Right atrium auricular region (tissue), 2 donors: Measurements from ENCODE around the gene RCE1. TPM values are rescaled to one million over a fixed set of nuclear protein-coding genes. Genes with fewer than 3 reads are reported as not detected.

Experiments
- DNase-seq: peaks from one replicate; pipeline ENCODE4 v3.0.0-alpha.2; 2019; ENCODE audit warnings: low spot score
- H3K27ac ChIP-seq, 2 donors: fragments of 200-600 bp; sonication (generic); 1 replicate in 1 of 2; 2 replicates in 1 of 2; pipeline ENCODE4 v1.5.1; 2016 to 2019
- H3K27me3 ChIP-seq, 2 donors: fragments of 200-600 bp; sonication (generic); one replicate each; pipeline versions ENCODE4 v1.5.1 to v1.6.0; 2017 to 2019
- H3K36me3 ChIP-seq: fragments of 200-600 bp; sonication (generic); one replicate; pipeline ENCODE4 v1.5.1; 2016
- H3K4me1 ChIP-seq, 2 donors: fragments of 200-600 bp; sonication (generic); one replicate each; pipeline versions ENCODE4 v1.5.1 to v1.6.0; 2017 to 2019
- H3K4me3 ChIP-seq, 2 donors: fragments of 200-600 bp; sonication (generic); 1 replicate in 1 of 2; 2 replicates in 1 of 2; pipeline ENCODE4 v1.5.1; 2017 to 2019; ENCODE audit warnings: mild to moderate bottlenecking in 1 of 2, moderate library complexity in 1 of 2
- H3K9me3 ChIP-seq, 2 donors: fragments of 200-600 bp; sonication (generic); one replicate each; pipeline ENCODE4 v1.5.1; 2019
- total RNA-seq, 2 donors: library from RNA; depleted of rRNA; stranded (reverse); fragments of >200 nt; gene quantifications; one replicate each; pipeline ENCODE4 v1.1.0, GENCODE V29; 2016
- TF ChIP-seq, protein P1 (sequence below), 2 donors: fragments of 200-600 bp; sonication (generic); IDR thresholded peaks; one replicate each; pipeline ENCODE4 v1.5.1; 2019; ENCODE audit warnings: antibody characterized with exemption in 2 of 2

RCE1 gene
- total RNA-seq, 2 donors from 2014 or later: 6.4 to 8.1 TPM

DNA sequence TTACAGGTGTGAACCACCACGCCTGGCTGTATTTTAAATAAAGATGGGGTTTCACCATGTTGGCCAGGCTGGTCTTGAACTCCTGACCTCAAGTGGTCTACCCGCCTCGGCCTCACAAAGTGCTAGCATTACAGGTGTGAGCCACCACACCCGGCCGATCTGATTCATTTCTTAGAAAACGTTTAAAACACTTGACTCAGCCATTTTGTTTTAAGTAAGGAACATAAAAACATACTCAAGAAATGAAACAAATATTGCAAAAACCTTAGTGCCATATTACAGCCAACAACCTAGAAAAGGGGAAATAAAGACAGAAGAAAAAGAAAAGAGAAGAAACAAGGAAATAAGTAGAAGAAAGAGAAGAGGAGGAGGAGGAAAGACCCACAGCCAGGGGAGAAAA is 31.0 kb downstream of the RCE1 start:
- Histone ChIP-seq H3K9me3 (no peaks in the 10 kb centered on the region), H3K27ac (no peak overlapping the region), H3K36me3 (no peaks in the 10 kb centered on the region), H3K4me1 (peaks cover 0 to 8% of the 10 kb centered on the region in 2 donors), H3K4me3 (no peak overlapping the region), H3K27me3 (no peaks in the 10 kb centered on the region)
- no peak for DNase-seq
- TF ChIP-seq, protein P1, sequence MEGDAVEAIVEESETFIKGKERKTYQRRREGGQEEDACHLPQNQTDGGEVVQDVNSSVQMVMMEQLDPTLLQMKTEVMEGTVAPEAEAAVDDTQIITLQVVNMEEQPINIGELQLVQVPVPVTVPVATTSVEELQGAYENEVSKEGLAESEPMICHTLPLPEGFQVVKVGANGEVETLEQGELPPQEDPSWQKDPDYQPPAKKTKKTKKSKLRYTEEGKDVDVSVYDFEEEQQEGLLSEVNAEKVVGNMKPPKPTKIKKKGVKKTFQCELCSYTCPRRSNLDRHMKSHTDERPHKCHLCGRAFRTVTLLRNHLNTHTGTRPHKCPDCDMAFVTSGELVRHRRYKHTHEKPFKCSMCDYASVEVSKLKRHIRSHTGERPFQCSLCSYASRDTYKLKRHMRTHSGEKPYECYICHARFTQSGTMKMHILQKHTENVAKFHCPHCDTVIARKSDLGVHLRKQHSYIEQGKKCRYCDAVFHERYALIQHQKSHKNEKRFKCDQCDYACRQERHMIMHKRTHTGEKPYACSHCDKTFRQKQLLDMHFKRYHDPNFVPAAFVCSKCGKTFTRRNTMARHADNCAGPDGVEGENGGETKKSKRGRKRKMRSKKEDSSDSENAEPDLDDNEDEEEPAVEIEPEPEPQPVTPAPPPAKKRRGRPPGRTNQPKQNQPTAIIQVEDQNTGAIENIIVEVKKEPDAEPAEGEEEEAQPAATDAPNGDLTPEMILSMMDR (IDR thresholded peaks at IDR 0.05): no peak

DNA sequence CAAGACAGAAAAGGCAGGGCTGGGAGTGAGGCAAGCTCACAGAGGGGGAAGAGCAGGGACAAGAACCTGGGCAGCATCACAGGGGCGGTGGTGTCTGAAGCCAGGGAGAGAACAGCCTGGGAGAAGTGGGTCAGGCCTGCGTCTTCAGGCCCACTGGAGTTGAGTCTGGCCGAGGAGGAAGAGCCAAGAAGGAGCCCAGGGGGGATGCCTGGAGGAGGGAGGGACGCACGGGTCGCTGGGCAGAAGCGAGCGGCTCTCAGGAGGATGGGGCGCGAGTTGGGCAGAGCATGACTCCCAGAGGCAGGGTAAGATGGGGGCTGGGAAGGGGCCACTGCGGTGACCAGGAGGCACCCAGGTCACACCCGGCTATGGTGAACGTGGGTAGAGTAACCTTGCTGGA is 32.1 kb downstream of the RCE1 start:
- TF ChIP-seq, protein P1 (IDR thresholded peaks at IDR 0.05): no peak
- Histone ChIP-seq H3K27me3 (no peaks in the 10 kb centered on the region), H3K4me3 (no peak overlapping the region), H3K36me3 (no peaks in the 10 kb centered on the region), H3K9me3 (no peaks in the 10 kb centered on the region), H3K4me1 (peaks cover 0 to 13% of the 10 kb centered on the region in 2 donors), H3K27ac (no peak overlapping the region)
- DNase-seq: no peak

DNA sequence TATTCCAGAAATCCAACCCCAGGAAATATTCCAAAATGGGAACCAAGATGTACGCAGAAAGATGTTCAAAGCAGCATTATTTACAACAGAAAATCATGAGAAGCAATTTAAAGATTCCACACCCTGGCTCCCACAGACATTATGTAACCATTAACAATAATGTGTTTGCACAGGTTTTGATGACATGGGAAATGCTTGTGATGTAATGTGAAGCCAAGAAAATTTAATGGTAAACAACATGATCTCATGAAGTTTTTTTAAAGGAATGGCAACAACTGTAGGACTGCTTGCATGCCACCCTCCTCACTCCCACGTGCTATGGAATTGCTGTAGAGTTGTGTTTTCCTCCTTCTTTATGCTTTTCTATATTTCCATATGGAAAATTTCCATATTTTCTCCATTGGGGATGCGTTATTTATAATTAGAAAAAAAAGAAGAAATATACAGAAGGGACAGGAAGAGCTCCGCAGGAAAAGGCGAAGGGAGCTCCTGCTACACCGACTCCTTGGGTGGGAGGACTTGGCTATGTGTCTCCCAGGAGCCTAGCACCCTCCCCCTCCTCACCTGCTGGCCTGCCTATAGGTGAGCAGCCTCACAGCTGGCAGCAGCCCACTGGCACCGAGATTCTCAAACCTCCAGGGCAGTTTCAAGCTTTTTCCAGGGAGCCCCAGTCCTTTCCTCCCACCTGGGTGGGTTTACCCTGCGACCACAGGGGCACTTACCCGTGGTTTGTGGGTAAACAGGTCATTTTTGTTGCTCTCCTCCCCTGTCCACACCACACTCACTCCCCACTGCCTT is 34.5 kb downstream of the RCE1 start:
- DNase-seq: no peak
- Histone ChIP-seq H3K27me3 (no peaks in the 10 kb centered on the region), H3K27ac (no peak overlapping the region), H3K4me1 (peaks cover 0 to 23% of the 10 kb centered on the region in 2 donors), H3K9me3 (no peaks in the 10 kb centered on the region), H3K4me3 (no peak overlapping the region), H3K36me3 (no peaks in the 10 kb centered on the region)
- TF ChIP-seq, protein P1 (IDR thresholded peaks at IDR 0.05): no peak

DNA sequence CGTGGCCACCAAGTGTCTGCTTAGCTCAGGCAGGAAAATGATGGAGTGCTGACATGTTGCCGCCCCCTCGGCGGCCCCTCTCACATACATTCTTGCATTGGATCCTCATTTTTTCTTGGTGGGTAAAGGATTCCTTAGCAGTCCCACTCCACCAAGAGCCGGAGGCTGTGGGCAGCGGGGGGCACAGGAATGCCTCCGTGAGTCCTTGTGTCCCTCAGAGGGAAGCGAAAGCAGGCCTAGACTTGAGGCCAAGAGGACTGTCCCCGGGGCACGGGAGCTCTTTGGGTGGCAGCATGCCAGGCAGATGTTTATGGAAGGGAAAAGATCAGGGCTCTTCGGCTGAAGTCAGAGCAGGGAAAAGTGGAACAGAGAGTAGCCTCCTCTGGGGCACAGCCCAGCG is 35.2 kb downstream of the RCE1 start:
- Histone ChIP-seq H3K4me1 (peaks cover 0 to 27% of the 10 kb centered on the region in 2 donors), H3K27ac (no peak overlapping the region), H3K27me3 (no peaks in the 10 kb centered on the region), H3K9me3 (no peaks in the 10 kb centered on the region), H3K36me3 (no peaks in the 10 kb centered on the region), H3K4me3 (no peak overlapping the region)
- TF ChIP-seq, protein P1 (IDR thresholded peaks at IDR 0.05): no peak
- DNase-seq: no peak

DNA sequence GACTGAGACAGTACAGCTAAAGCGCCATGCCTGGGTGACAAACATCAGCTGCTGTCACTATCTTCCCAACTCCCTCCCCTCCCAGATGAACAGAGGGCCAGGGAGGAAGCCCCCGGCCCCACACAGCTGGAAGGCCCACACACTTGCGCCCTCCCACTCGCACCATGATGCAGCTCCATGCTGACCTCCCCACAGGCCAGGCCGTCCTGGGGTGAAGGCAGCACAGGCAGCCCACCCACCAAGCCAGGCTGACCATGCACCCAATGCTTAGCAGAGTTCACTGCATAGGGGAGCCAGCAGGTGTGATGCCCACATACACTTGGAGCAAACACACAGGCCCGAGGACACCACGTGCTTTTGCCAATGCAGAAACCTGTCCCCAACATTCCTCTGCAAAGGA is 35.8 kb downstream of the RCE1 start:
- Histone ChIP-seq H3K9me3 (no peaks in the 10 kb centered on the region), H3K4me3 (no peak overlapping the region), H3K27me3 (no peaks in the 10 kb centered on the region), H3K27ac (no peak overlapping the region), H3K4me1 (peaks cover 0 to 27% of the 10 kb centered on the region in 2 donors), H3K36me3 (no peaks in the 10 kb centered on the region)
- DNase-seq: no peak
- TF ChIP-seq, protein P1 (IDR thresholded peaks at IDR 0.05): no peak

DNA sequence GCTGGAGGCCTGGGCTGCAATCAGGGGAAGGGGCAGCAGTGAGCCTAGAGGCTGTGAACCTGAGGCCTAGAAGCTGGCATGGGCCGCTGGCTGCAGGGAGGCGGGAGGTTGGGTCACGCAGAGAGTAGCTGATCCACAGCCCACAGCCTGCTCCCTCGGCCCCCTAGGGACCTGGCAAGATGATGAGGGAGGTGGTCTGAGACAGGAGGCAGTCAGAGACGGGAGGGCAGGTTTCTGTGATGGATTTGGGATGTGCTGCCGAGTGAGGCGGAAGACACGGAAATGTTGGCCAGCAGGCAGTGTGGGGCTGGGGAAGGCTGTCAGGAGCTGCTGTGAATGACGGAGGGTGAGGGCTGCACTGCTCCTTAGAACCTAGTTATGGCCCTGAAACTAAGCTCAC is 36.3 kb downstream of the RCE1 start:
- H3K27me3 ChIP-seq: no peaks in the 10 kb centered on the region
- no peak for DNase-seq
- H3K4me1 ChIP-seq: peaks cover 0 to 27% of the 10 kb centered on the region in 2 donors
- H3K27ac ChIP-seq: no peak overlapping the region
- no peaks in the 10 kb centered on the region for H3K36me3 ChIP-seq
- H3K9me3 ChIP-seq: no peaks in the 10 kb centered on the region
- TF ChIP-seq, protein P1 (IDR thresholded peaks at IDR 0.05): no peak
- H3K4me3 ChIP-seq: no peak overlapping the region
